ENCODE results near the gene ZNF714. TPM values are rescaled to one million over a fixed set of nuclear protein-coding genes. Genes with fewer than 3 reads are reported as not detected.
"Not testable (repeated sequence)": the region's sequence is repeated elsewhere in the genome, so short reads cannot be mapped to it uniquely, and the experiment has no call there.

The ZNF714 gene
- total RNA-seq, 4 donors from 2014 or later: 2.1 to 8.0 (median 3.7) TPM

DNA sequence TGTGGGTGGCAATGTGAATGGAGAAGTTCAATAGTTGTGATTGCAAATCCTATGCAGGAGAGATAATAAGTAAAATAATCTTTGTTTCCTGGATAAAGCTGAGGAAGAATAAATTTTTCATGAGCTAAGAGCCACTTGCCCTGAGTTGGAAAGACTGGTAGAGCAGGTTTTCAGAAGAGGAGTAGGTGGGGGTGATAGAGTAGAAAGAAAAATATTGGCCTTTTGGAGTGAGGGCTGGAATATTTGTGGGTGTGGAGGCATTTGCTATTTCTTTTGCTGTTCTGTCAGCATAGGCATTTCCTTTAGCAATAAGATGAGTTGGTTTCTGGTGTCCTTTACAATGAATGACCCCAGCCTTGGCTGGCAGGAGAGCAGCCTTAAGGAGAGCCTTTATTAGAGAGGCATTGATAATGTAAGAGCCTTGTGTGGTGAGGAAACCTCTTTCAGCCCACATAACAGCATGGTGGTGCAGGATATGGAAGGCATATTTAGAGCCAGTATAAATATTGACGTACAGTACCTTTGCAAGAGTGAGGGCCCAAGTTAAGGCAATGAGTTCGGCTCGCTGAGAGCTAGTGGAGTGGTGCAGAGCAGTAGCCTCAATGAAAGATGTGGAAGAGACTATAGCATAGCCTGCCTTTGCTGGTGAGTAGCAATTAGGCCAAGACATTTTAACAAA, 48.2 kb downstream of the ZNF714 start:
- ATAC-seq (ENCODE audit: low FRiP score): no peak
- TF ChIP-seq, protein P1, sequence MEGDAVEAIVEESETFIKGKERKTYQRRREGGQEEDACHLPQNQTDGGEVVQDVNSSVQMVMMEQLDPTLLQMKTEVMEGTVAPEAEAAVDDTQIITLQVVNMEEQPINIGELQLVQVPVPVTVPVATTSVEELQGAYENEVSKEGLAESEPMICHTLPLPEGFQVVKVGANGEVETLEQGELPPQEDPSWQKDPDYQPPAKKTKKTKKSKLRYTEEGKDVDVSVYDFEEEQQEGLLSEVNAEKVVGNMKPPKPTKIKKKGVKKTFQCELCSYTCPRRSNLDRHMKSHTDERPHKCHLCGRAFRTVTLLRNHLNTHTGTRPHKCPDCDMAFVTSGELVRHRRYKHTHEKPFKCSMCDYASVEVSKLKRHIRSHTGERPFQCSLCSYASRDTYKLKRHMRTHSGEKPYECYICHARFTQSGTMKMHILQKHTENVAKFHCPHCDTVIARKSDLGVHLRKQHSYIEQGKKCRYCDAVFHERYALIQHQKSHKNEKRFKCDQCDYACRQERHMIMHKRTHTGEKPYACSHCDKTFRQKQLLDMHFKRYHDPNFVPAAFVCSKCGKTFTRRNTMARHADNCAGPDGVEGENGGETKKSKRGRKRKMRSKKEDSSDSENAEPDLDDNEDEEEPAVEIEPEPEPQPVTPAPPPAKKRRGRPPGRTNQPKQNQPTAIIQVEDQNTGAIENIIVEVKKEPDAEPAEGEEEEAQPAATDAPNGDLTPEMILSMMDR (IDR thresholded peaks at IDR 0.05): no peak
- no peak for DNase-seq (ENCODE audit: low spot score)

DNA sequence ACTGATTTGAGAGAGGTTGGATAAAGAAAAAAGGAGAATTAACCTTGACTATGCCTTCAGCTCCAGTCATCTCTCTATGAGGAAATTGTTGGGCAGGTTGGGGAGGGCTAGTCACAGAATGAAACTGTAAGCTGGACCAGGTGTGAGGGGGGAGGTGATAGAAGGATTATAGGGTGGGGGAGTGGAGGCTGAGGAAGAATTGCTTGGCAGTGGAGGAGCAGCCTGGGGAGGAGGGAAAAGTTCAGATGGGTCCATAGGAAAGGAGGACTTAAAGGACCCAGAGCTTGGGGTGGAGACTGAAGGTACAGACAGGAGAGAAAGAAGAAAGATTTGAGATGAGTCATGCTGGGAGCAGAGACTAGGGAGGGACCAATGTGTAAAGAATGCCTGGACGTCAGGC, 51.6 kb downstream of the ZNF714 start:
- no peak for DNase-seq (ENCODE audit: low spot score)
- no peak for ATAC-seq (ENCODE audit: low FRiP score)
- TF ChIP-seq, protein P1 (IDR thresholded peaks at IDR 0.05): no peak

DNA sequence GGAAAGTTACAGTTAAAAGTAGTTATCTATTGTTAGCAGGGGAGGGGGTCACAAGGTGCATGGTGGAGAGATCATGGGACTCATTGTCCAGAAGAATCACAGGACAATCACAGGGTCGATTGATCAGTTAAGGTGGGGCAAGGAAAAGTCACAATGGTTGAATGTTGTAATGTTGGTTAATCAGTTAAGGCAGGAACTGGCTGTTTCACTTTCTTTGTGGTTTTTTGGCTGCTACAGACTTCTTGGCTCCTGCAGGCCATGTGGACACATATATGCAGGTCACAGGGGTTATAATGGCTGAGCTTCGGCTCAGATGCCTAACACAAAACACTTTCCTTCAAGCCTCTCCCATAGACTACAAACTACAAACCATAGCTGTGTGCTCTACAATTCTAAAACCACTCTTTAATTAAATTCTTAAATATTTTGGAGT, 52.9 kb downstream of the ZNF714 start:
- TF ChIP-seq, protein P1 (IDR thresholded peaks at IDR 0.05): no peak
- no peak for DNase-seq (ENCODE audit: low spot score)
- no peak for ATAC-seq (ENCODE audit: low FRiP score)

DNA sequence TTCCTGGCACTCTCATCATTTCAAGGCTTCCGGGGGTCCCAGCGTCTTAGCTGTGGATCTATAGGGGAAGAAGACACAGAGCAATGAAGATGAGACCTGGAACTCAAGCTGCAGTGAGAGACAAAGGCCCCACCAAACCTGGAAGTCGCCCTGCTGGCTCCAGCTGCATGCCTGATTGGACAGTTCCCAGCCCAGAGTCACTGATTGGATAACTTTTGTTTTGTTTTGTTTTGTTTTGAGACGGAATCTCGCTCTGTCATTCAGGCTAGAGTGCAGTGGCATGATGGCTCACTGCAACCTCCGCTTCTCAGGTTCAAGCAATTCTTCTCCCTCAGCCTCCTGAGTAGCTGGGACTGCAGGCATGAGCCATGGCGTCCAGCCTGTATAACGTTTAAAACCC, 53.4 kb downstream of the ZNF714 start:
- DNase-seq (ENCODE audit: low spot score) (no peak), ATAC-seq (ENCODE audit: low FRiP score) (no peak)

DNA sequence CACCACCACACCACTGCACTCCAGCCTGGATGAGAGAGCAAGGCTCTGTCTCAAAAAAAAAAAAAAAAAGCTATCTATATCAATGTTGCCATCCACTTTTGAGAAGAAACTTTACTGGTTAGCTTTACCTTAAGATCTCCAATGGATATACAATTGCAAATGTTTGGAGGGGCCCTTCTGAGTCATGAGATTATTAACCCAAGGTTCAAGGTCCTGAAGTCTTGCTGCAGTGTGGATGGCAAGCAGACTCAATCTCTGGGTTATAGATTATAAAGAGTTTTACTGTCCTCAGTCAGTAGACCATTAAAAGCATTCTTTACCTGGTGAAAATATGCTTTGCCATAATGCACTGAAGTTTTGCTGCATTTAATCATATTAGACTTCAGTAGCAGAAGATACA, 56.1 kb downstream of the ZNF714 start:
- no peak for ATAC-seq (ENCODE audit: low FRiP score)
- no peak for DNase-seq (ENCODE audit: low spot score)
- TF ChIP-seq, protein P1 (IDR thresholded peaks at IDR 0.05): no peak

More for the DNA sequence above, 53.4 kb downstream of the ZNF714 start:
- TF ChIP-seq, protein P1 (IDR thresholded peaks at IDR 0.05): no peak

DNA sequence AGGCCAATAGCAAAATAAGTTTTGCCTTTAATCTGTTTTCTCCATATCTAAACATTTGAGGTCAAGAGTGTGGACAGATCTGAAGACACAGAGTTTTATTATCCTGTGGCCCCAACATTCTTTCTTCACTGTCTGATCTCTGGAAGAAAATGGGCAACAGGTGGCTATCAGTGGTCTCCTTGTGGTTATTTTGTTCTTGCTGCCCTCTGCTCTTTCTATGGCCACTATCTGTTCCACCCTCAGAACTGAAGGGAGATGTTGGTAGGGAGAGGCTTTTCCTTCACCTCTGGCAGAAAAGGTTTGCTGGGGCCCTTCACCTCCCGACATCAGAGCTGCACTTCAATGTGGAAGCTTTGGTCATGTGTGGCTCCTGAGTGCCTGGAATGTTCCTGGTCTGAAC, 59.0 kb downstream of the ZNF714 start:
- ATAC-seq (ENCODE audit: low FRiP score); DNase-seq (ENCODE audit: low spot score): not testable (repeated sequence)

DNA sequence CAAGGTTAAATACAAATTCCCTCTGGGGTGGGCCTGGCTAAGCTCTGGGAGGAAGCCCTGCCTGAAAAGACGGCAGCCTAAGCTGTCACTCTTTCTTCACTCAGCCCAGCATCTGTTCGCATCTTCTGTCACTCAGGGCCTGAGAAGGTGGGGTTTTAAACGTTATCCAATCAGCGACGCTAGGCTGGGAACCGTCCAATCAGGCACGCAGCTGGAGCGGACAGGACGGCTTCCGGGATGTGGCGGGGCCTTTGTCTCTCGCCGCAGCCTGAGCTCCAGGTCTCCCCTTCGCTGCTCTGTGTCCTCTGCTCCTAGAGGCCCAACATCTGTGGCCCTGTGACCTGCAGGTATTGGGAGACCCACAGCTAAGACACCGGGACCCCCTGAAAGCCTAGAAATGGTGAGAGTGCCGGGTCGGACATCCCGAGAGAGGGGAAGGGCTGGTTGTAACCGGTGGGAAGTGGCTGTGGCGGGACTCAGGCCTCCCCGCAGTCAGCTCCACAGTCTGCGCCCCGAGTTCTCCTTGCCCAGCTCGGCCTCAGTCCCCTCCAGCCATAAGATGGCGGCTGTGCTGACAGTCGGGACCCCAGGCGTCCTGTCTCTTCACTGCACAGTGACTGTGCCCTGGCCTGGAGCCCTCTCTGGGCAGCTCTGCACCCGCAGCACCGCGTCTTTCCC, 59.9 kb downstream of the ZNF714 start, which contains the start of gene ZNF431:
Gene ZNF431, plus strand, starts transcription at position 254 of the 678 bp plus-strand sequence. Its CDS starts 144 bp downstream, at position 398.
- ATAC-seq (ENCODE audit: low FRiP score) (peak; percentile 98), DNase-seq (ENCODE audit: low spot score) (peak; percentile 78)
- TF ChIP-seq, protein P1 (IDR thresholded peaks at IDR 0.05): no peak
